ENCODE data around the gene INAFM2. TPM values are rescaled to one million over a fixed set of nuclear protein-coding genes. Genes with fewer than 3 reads are reported as not detected.

The INAFM2 gene
- polyA plus RNA-seq, 1 donor from 2014 or later = 14.8 TPM

DNA sequence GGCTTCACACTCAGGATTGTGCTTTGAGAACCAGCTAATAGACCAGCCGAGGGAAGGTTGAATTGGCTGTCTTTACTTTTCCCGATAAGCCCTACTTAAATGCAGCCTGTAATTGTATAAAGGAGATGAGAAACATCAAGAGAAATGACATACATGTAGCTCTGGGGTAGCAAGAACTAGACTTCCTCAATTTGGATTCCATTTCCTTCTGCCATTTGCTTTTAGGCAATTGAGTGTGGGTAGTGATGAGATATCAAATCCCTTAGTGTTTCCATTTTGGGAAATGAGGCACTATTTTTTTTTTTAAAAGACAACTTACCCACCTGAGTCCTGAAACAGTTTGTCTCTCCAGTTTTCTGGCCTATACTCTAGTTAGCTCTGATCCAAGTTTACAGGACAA is 2.2 kb downstream of the INAFM2 start:
- no peaks in the 10 kb centered on the region for H3K27me3 ChIP-seq (ENCODE audit: insufficient read depth, low read depth, low read length)
- H3K79me2 ChIP-seq (replicated peaks; ENCODE audit: insufficient read depth, low read length) = peaks cover 6% of the 10 kb centered on the region
- no peaks in the 10 kb centered on the region for H3K9me2 ChIP-seq (ENCODE audit: insufficient read depth, low read length)
- no peak overlapping the region for H2AFZ ChIP-seq (ENCODE audit: low read depth, low read length)
- H4K20me1 ChIP-seq (ENCODE audit: insufficient read depth) = no peaks in the 10 kb centered on the region
- H3K9ac ChIP-seq (ENCODE audit: low read length) = no peak overlapping the region
- H3K36me3 ChIP-seq (ENCODE audit: insufficient read depth, low read length) = no peaks in the 10 kb centered on the region
- peak overlapping the region; percentile 16 for H3K4me2 ChIP-seq (ENCODE audit: low read length)
- H3K4me3 ChIP-seq (ENCODE audit: low read length) = peak overlapping the region; percentile 77
- no peak overlapping the region for H3K27ac ChIP-seq (ENCODE audit: low read length)
- TF ChIP-seq SMC3 (conservative IDR thresholded peaks at IDR 0.05; ENCODE audit: poor library complexity) = no peak
- TF ChIP-seq, protein P1, sequence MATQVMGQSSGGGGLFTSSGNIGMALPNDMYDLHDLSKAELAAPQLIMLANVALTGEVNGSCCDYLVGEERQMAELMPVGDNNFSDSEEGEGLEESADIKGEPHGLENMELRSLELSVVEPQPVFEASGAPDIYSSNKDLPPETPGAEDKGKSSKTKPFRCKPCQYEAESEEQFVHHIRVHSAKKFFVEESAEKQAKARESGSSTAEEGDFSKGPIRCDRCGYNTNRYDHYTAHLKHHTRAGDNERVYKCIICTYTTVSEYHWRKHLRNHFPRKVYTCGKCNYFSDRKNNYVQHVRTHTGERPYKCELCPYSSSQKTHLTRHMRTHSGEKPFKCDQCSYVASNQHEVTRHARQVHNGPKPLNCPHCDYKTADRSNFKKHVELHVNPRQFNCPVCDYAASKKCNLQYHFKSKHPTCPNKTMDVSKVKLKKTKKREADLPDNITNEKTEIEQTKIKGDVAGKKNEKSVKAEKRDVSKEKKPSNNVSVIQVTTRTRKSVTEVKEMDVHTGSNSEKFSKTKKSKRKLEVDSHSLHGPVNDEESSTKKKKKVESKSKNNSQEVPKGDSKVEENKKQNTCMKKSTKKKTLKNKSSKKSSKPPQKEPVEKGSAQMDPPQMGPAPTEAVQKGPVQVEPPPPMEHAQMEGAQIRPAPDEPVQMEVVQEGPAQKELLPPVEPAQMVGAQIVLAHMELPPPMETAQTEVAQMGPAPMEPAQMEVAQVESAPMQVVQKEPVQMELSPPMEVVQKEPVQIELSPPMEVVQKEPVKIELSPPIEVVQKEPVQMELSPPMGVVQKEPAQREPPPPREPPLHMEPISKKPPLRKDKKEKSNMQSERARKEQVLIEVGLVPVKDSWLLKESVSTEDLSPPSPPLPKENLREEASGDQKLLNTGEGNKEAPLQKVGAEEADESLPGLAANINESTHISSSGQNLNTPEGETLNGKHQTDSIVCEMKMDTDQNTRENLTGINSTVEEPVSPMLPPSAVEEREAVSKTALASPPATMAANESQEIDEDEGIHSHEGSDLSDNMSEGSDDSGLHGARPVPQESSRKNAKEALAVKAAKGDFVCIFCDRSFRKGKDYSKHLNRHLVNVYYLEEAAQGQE (IDR thresholded peaks at IDR 0.05; ENCODE audit: borderline replicate concordance) = no peak
- TF ChIP-seq EP300 (conservative IDR thresholded peaks at IDR 0.05; ENCODE audit: poor library complexity, severe bottlenecking) = no peak
- TF ChIP-seq, protein P2, sequence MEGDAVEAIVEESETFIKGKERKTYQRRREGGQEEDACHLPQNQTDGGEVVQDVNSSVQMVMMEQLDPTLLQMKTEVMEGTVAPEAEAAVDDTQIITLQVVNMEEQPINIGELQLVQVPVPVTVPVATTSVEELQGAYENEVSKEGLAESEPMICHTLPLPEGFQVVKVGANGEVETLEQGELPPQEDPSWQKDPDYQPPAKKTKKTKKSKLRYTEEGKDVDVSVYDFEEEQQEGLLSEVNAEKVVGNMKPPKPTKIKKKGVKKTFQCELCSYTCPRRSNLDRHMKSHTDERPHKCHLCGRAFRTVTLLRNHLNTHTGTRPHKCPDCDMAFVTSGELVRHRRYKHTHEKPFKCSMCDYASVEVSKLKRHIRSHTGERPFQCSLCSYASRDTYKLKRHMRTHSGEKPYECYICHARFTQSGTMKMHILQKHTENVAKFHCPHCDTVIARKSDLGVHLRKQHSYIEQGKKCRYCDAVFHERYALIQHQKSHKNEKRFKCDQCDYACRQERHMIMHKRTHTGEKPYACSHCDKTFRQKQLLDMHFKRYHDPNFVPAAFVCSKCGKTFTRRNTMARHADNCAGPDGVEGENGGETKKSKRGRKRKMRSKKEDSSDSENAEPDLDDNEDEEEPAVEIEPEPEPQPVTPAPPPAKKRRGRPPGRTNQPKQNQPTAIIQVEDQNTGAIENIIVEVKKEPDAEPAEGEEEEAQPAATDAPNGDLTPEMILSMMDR (IDR thresholded peaks at IDR 0.05; ENCODE audit: poor library complexity, severe bottlenecking) = no peak
- TF ChIP-seq TAF1 (IDR thresholded peaks at IDR 0.05; ENCODE audit: low read depth) = no peak
- TF ChIP-seq MXI1 (conservative IDR thresholded peaks at IDR 0.05; ENCODE audit: poor library complexity, severe bottlenecking) = no peak
- no peak for TF ChIP-seq POLR2AphosphoS5 (IDR thresholded peaks at IDR 0.05)
- TF ChIP-seq RAD21 (conservative IDR thresholded peaks at IDR 0.05) = no peak
- no peak for TF ChIP-seq EZH2 (IDR thresholded peaks at IDR 0.05; ENCODE audit: borderline replicate concordance, insufficient read depth, low read length, poor library complexity, severe bottlenecking)
- H3F3A ChIP-seq (ENCODE audit: insufficient read depth, low read length, poor library complexity, severe bottlenecking) = no peaks in the 10 kb centered on the region
- no peaks in the 10 kb centered on the region for H3K9me3 ChIP-seq (ENCODE audit: low read length)

DNA sequence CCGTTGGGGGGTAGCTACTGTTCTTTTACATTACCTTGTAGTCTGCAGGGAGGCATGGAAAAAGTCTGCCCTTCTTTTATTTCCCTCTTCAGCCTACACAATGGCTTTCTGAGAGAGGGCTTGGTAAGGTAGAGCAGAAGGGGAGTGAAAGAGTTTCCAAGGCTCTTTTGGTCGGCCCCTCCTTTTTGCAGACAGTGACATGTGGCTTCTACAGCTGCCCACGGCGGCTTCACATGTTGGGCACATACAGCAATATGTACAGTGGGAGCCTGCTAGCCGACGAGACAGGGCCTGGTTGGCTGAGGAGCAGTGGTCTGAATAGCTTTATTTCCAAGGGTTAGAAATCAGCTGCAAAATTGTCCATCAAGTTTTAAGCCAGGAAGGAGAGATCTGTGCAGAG is 4.0 kb downstream of the INAFM2 start:
- peak overlapping the region; percentile 44 for H3K4me2 ChIP-seq (ENCODE audit: low read length)
- peak overlapping the region; percentile 77 for H3K4me3 ChIP-seq (ENCODE audit: low read length)
- no peaks in the 10 kb centered on the region for H3K36me3 ChIP-seq (ENCODE audit: insufficient read depth, low read length)
- no peaks in the 10 kb centered on the region for H3F3A ChIP-seq (ENCODE audit: insufficient read depth, low read length, poor library complexity, severe bottlenecking)
- H3K27ac ChIP-seq (ENCODE audit: low read length) = no peak overlapping the region
- peaks cover 6% of the 10 kb centered on the region for H3K79me2 ChIP-seq (replicated peaks; ENCODE audit: insufficient read depth, low read length)
- H3K27me3 ChIP-seq (ENCODE audit: insufficient read depth, low read depth, low read length) = no peaks in the 10 kb centered on the region
- no peaks in the 10 kb centered on the region for H3K9me3 ChIP-seq (ENCODE audit: low read length)
- TF ChIP-seq POLR2AphosphoS5 (IDR thresholded peaks at IDR 0.05) (no peak), SMC3 (conservative IDR thresholded peaks at IDR 0.05; ENCODE audit: poor library complexity) (no peak), MXI1 (conservative IDR thresholded peaks at IDR 0.05; ENCODE audit: poor library complexity, severe bottlenecking) (peak; percentile 16)
- no peak overlapping the region for H2AFZ ChIP-seq (ENCODE audit: low read depth, low read length)
- no peaks in the 10 kb centered on the region for H4K20me1 ChIP-seq (ENCODE audit: insufficient read depth)
- no peak overlapping the region for H3K9ac ChIP-seq (ENCODE audit: low read length)
- H3K9me2 ChIP-seq (ENCODE audit: insufficient read depth, low read length) = no peaks in the 10 kb centered on the region
